TTC549 (cell line): ENCODE measurements around the gene CNNM2.
"Not testable (repeated sequence)": the region's sequence is repeated elsewhere in the genome, so short reads cannot be mapped to it uniquely, and the experiment has no call there.

Experiments
- FAIRE-seq: peaks from 2 replicates; lab custom pipeline; 2012; peaks lifted over from hg19 to GRCh38; lab: Jason Lieb, UNC

The CNNM2 gene

GRCh38 chr10:102967123-102967522, 49.0 kb downstream of the CNNM2 start:
- no peak for FAIRE-seq

DNA sequence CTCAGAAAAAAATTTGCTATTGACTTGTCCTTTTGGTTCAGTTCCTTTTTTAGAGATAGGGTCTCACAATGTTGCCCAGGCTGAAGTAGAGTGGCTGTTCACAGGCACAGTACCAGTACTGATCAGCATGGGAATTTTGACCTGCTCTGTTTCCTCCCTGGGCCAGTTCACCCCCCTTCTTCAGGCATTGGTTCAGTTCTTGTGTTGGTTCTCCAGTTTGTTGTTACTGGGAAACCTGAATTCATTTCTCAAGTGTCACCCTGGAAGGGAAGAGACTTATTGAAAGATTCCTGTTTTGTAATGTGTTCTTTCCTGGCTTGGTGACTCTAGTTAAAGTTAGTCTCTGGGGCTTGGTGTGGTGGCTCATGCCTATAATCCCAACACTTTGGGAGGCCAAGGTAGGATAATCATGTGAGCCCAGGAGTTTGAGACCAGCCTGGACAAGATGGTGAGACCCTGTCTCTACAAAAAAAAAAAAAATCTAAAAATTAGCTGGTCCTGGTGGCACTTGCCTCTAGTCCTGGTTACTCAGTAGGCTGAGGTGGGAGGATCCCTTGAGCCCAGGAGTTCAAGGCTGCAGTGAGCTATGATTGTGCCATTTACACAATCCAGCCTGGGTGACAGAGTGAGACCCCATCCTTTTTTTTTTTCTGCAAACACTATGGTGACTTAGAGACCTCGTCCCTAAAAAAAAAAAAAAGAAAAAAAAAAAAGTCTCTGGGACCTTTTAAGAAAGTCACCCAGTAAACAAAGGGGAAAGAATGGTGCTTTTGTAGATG, 52.7 kb downstream of the CNNM2 start:
- no peak for FAIRE-seq

DNA sequence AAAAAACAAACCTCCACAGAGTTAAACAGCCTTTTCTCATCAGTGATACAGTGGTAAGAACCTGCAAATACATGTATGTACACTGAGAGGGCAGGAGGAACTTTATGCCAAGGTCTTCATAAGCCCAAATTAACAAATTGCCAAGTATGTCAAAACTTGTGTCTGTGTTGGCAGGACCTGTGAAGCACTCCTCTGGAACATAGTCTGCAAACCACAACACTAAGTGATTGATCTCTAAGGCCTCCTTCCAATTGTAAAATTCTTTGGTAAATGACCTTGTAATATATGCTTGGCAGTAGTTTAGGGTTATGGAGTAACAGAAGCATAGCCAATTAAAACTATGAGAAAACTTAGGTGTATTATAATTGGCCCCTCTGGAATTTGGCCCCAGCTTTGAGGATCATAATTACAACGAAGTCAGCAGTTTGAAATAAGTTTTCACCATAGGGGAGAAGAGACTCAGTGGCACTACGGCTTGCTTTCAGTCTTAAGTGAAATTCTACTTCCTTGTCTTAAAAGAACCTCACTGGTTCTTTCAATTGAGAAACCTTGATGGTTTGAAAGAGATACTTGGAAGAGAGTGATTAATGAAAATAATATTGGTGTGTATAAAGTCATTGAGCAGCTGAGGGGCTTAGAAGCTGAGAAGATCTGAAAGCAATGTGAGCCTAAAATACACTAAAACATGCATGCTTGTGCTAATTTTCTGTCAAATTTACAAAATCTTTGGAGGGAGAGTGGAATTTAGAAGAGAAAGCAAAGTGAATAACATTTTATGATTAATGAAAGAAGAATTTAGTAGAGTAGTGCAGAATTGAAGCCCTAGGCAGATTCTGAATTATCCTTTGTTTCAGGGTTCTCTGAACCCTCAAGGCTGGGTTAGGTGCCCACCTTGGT, 57.6 kb downstream of the CNNM2 start:
- no peak for FAIRE-seq

- FAIRE-seq = not testable (repeated sequence)
These were observed 58.3 kb downstream of the CNNM2 start for GRCh38 chr10:102976380-102976726.

DNA sequence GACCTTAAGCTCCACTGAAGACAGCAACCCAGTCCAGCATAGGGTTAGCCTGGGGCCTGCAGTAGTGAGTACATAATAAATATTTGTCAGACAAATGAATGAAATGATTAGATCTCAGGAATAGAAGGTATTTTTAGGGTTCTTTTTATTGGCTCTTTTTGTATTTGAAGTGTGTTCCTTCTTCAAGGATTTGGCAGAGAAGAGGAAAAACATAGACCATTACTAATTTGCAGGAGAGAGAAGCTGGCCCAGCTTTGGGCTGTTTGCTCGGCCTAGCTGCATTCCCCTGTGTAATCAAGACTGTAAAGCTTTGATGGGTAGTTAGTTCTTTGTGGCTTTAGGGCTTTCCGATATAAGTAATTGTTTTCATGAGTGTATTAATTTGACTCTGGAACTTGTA, 64.2 kb downstream of the CNNM2 start:
- FAIRE-seq = no peak

DNA sequence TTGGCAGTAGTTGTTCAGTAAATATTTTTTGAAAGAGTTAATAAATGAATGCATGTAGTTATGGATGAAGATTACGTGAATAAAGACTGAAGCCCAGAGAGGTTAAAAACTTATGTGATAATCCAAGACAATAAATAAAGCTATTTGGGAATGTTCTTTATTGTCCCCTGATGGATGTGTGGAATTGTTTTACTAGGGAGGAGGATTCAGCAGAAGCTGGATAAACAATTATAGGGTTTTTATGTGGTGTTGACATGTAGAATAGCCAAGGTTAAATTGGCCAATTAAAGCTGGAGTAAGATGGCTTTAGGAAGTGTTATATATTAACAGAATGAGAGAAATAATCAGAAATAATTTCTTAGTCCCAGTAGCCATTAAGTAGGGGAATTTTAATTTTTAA, 66.0 kb downstream of the CNNM2 start:
- FAIRE-seq = no peak

DNA sequence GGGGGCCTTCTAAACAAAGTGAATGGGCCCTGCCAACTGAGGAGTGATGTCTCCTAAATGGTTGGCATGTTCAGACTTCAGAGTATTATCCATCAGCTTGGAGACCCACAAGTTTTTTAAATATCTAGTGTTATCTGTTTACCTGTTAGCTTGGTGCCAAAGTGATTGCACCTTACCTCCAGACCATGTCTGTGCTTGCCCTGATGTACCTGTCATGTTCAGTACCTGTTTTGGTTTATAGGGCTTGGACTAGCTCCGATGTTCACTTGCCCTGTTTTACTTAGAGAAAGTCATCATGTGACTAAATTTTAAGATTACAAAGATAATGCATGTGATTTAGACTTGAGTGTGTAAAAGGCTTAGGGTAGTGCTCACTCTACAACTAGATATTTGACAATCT, 67.7 kb downstream of the CNNM2 start:
- no peak for FAIRE-seq

- no peak for FAIRE-seq
These were observed 70.6 kb downstream of the CNNM2 start for GRCh38 chr10:102988404-102989314.

DNA sequence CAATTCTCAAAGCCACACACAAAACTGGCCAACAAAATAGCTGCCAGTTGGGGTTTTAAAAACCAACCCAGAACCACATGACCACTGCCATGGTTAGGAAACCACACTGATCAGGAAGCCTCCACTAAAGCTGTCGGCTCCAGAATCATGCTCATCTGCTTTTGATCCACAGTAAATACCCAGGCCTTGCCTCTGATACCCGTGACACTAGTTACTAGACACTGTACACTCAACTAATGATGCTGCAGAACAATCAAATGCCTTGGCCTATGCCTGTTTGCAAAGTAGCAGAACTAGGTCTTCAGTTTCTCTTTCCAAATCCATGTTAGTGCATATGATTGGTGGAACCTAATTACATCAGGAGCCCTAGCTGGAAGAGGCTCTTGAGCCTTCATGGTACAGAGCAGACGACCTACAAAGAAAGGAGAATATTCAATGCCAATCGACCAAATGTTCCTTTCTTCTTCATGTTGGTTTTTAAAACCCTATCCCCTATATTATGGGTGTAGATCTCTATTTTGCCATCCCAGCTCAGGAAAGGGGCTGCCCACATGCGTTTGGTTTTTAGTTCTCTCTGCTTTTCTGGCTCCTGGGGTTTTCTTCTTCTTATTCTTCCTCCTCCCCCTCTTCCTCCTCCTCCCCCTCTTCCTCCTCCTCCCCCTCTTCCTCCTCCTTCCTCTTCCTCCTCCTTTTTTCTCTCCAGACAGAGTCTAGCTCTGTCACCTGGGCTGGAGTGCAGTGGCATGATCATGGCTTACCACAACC, 76.6 kb downstream of the CNNM2 start:
- FAIRE-seq = no peak

GRCh38 chr10:102996876-102997275, 78.8 kb downstream of the CNNM2 start:
- FAIRE-seq = no peak

- no peak for FAIRE-seq
These were observed 79.9 kb downstream of the CNNM2 start for GRCh38 chr10:102997998-102998397.

DNA sequence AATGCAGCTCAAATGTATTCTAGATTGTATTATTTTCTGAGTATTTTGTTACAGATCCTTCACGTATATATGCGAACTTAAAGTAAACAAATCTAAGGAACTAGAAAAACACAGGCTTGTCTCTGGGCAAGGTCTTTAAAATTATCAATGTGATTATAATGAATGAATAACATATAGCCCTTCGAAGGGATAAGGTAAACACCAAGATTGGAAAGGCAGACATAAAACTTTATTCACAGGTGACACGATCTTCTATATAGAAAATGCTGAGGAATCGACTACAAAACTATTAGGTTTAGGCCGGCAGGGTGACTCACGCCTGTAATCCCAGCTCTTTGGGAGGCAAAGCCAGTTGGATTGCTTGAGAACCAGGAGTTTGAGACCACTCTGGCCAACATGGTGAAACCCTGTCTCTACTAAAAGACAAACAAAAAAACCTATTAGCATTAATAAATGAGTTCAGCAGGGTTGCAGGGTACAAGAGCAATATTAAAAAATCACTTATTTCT, 80.4 kb downstream of the CNNM2 start:
- FAIRE-seq = no peak

- FAIRE-seq = not testable (repeated sequence)
These were observed 82.0 kb downstream of the CNNM2 start for GRCh38 chr10:103000050-103000449.

DNA sequence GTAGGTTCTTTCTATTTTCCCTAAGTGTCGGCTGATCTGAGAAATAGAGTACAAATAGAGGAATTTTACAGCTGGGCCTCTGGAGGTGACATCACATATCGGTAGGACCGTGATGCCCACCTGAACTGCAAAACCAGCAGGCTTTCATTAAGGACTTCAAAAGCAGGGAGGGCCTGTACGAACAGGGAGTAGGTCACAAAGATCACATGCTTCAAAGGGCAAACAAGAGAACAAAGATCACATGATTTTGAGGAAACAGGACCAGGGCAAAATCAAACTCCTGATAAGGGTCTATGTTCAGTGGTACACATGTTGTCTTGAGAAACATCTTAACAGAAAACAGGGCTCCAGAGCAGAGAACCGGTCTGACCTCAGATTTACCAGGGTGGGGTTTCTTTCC, 88.9 kb downstream of the CNNM2 start:
- no peak for FAIRE-seq

DNA sequence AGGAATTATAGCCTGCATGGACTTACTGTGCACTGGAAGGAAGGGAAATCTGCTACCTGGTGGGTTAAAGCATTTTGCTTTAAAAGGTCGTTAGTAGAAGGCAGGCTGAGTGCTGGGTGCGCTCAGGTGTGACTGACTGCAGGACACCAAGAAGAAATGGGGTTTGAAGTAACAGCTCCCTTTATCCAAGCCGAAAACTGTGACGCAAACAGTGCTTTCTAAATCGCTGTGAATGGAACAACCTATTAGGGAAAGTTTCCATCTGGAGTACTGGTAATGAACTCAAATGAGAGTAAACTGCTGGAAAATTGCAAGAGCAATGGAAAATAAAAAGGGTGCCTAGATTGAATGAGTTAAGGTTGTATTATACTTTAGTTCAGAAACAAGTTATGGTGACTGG, 95.3 kb downstream of the CNNM2 start:
- no peak for FAIRE-seq

DNA sequence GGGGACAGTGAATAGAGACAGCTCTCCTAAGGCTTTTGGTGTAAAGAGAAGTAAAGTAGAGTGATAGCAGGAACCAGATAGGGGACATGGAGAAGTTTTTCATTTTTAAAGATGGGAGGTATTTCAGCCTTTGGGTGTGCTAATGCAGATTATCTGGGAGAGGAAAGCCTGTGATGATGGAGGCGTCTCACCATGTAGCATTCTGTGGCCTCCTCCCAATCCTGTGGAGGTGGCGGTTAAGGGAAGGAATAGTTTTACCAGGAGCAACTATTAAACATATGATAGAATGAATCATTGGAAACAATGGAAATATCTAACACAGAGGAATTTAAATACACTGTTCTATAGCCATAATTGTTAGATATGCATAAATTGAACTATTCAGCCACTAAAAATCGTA, 101.3 kb downstream of the CNNM2 start:
- no peak for FAIRE-seq

DNA sequence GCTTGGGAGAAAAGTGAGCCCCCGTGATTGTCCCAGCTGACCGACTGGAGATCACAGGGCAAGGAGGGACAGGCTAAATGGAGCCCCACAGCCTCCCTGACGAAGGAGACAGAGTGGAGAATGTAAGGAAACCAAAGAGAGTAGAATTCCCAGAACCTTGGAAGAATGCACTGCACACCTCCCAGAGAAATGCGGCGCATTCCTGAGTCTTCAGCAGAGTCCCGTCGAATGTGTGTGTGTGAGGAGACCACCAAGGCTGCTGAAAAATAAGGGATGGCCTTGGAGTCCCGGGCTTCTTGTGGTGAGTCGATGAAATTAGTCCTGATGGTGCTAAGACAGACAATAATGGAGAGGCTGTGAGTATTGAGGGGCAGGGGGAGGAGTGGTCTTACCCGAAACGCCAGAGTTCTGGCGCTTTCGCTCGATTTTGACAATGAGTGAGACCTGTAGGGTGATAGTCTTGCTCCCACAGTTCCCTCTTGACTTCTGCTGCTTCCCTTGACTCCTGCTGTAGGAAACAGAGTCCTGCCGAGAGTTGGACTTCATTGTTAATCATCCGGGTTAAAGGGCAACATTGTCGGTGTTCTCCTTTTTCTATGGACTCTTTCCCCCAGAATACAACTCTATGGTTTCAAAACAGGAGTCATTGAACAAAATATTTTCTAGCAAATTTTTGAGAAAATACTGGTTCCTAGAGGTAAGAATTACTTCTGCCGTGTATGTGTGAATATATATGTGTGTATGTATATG, 103.2 kb downstream of the CNNM2 start:
- FAIRE-seq = no peak

- no peak for FAIRE-seq
These were observed 103.8 kb downstream of the CNNM2 start for GRCh38 chr10:103021900-103022293.

GRCh38 chr10:103025696-103026095, 107.6 kb downstream of the CNNM2 start:
- FAIRE-seq = no peak

DNA sequence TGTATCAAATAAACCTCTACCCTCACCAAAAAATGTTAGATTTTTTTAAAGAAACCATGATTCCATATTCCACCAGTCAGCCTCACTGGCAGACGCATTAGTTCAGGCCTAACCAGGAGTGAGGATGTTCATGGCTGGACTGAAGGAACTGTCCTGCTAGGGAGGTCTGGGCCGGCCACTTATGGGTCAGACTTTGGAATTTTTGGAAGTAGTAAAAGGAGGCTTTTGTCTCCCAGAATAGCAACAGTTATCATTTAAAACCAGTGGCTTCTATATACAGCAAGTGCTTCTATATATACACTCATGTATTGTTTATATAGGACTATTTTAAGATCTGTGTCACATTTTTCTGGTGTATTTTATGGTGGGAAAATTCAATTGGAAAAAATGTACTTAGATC, 120.5 kb downstream of the CNNM2 start:
- FAIRE-seq = no peak

GRCh38 chr10:103040418-103040817, 122.3 kb downstream of the CNNM2 start:
- FAIRE-seq = no peak
